HEK293T (cell line): Measurements from ENCODE around the gene WDR45B.

ENCODE experiments used
- ARNT ChIP-seq: fragments of 450-650 bp; IDR thresholded peaks from 2 replicates; pipeline ENCODE4 v1.6.1; 2017; ENCODE audit warnings: mild to moderate bottlenecking
- BHLHE40 ChIP-seq: fragments of 450-650 bp; IDR thresholded peaks from 2 replicates; pipeline ENCODE4 v1.6.1; 2016; ENCODE audit warnings: mild to moderate bottlenecking, moderate library complexity, borderline replicate concordance
- ELF4 ChIP-seq: fragments of 450-650 bp; IDR thresholded peaks from 2 replicates; pipeline ENCODE4 v1.6.1; 2017; ENCODE audit warnings: antibody characterized with exemption
- FOXA1 ChIP-seq: fragments of 450-650 bp; IDR thresholded peaks from 2 replicates; pipeline ENCODE4 v1.6.1; 2016; ENCODE audit warnings: mild to moderate bottlenecking
- FOXK2 ChIP-seq: fragments of 450-650 bp; IDR thresholded peaks from 2 replicates; pipeline ENCODE4 v1.6.1; 2016; ENCODE audit warnings: mild to moderate bottlenecking
- FOXM1 ChIP-seq: fragments of 450-650 bp; IDR thresholded peaks from 2 replicates; pipeline ENCODE4 v1.6.1; 2017; ENCODE audit warnings: mild to moderate bottlenecking, borderline replicate concordance
- HDGF ChIP-seq: fragments of 450-650 bp; IDR thresholded peaks from 2 replicates; pipeline ENCODE4 v1.6.1; 2017; ENCODE audit warnings: antibody characterized with exemption, borderline replicate concordance
- L3MBTL2 ChIP-seq: fragments of 450-650 bp; conservative IDR thresholded peaks from 2 replicates; pipeline ENCODE4 v1.6.1; 2016; ENCODE audit warnings: mild to moderate bottlenecking
- LEF1 ChIP-seq: fragments of 450-650 bp; IDR thresholded peaks from 2 replicates; pipeline ENCODE4 v1.6.1; 2017; ENCODE audit warnings: mild to moderate bottlenecking, borderline replicate concordance
- NFRKB ChIP-seq: fragments of 450-650 bp; IDR thresholded peaks from 2 replicates; pipeline ENCODE4 v1.6.1; 2016; ENCODE audit warnings: mild to moderate bottlenecking, moderate library complexity
- SP1 ChIP-seq: fragments of 450-650 bp; IDR thresholded peaks from 2 replicates; pipeline ENCODE4 v1.6.1; 2017
- SUZ12 ChIP-seq: fragments of 450-650 bp; IDR thresholded peaks from 2 replicates; pipeline ENCODE4 v1.6.1; 2016; ENCODE audit warnings: mild to moderate bottlenecking
- ZNF384 ChIP-seq: fragments of 450-650 bp; IDR thresholded peaks from 2 replicates; pipeline ENCODE4 v1.6.1; 2016

GRCh38 chr17:82602986-82603710, 45.1 kb downstream of the WDR45B start:
- TF ChIP-seq ZNF384, result no peak
- TF ChIP-seq FOXK2, result no peak
- TF ChIP-seq BHLHE40, result no peak
- no peak for TF ChIP-seq FOXA1
- no peak for TF ChIP-seq LEF1
- TF ChIP-seq FOXM1, result no peak
- TF ChIP-seq SP1, result no peak
- TF ChIP-seq ELF4, result no peak
- no peak for TF ChIP-seq NFRKB
- TF ChIP-seq SUZ12, result no peak
- no peak for TF ChIP-seq L3MBTL2
- no peak for TF ChIP-seq ARNT
- no peak for TF ChIP-seq HDGF
